Caco-2 (cell line): Measurements from ENCODE around the gene PLA2G2D. TPM values are rescaled to one million over a fixed set of nuclear protein-coding genes. Genes with fewer than 3 reads are reported as not detected.

ENCODE experiments used
- BruUV-seq: library from RNA; stranded (reverse); fragments of 400-500 nt; replicated peaks from 2 replicates; lab custom pipeline; 2021; lab: Mats Ljungman, UMichigan
- CTCF ChIA-PET: fragments of 300-600 bp; sonication (Branson Sonifier 250); formaldehyde crosslinking; loops from one replicate; lab custom pipeline; 2022; ENCODE audit warnings: antibody characterized with exemption; lab: Charles Lee
- POLR2A ChIA-PET: fragments of 300-600 bp; sonication (Branson Sonifier 250); formaldehyde crosslinking; loops from one replicate; lab custom pipeline; 2022; ENCODE audit warnings: antibody characterized with exemption; lab: Charles Lee
- DNase-seq, 2 experiments: peaks; one replicate each; pipeline versions ENCODE4 v3.0.0 to v3.0.0-alpha.2; 2020 to 2022
- H3K27me3 ChIP-seq: replicated peaks from 2 replicates; pipeline ENCODE4 v1.6.0; 2011; ENCODE audit warnings: low read length; ENCODE audit not compliant: control insufficient read depth, insufficient read depth
- H3K36me3 ChIP-seq: 2 replicates; pipeline ENCODE4 v1.5.1; 2011; ENCODE audit warnings: low read length; ENCODE audit not compliant: control insufficient read depth, insufficient read depth
- H3K4me1 ChIP-seq: fragments of 250-450 bp; sonication (Bioruptor Pico); 2 replicates; pipeline ENCODE4 v1.5.1; 2020; ENCODE audit warnings: mild to moderate bottlenecking
- H3K4me3 ChIP-seq: 2 replicates; pipeline ENCODE4 v1.5.1; 2011; ENCODE audit warnings: low read depth, mild to moderate bottlenecking, control low read depth, low read length
- H3K9me3 ChIP-seq: fragments of 250-450 bp; sonication (Bioruptor Pico); 2 replicates; pipeline ENCODE4 v1.5.1; 2020; ENCODE audit warnings: mild to moderate bottlenecking, moderate library complexity
- H3K27ac Mint-ChIP-seq: one replicate; pipeline ENCODE4 v1.8.0; 2022; ENCODE audit warnings: mixed read lengths; ENCODE audit not compliant: unreplicated experiment
- H3K27me3 Mint-ChIP-seq: one replicate; pipeline ENCODE4 v1.8.0; 2022; ENCODE audit warnings: mixed read lengths; ENCODE audit not compliant: insufficient read depth, unreplicated experiment
- H3K36me3 Mint-ChIP-seq: one replicate; pipeline ENCODE4 v1.8.0; 2022; ENCODE audit warnings: mild to moderate bottlenecking, mixed read lengths; ENCODE audit not compliant: insufficient read depth, unreplicated experiment
- H3K4me1 Mint-ChIP-seq: one replicate; pipeline ENCODE4 v1.8.0; 2022; ENCODE audit warnings: low read depth, mixed read lengths; ENCODE audit not compliant: unreplicated experiment
- H3K4me3 Mint-ChIP-seq: one replicate; pipeline ENCODE4 v1.8.0; 2022; ENCODE audit warnings: mild to moderate bottlenecking, moderate library complexity, mixed read lengths; ENCODE audit not compliant: unreplicated experiment
- H3K9me3 Mint-ChIP-seq: one replicate; pipeline ENCODE4 v1.8.0; 2022; ENCODE audit warnings: mixed read lengths; ENCODE audit not compliant: unreplicated experiment
- CTCF ChIP-seq, 2 experiments: fragments of 200-600 bp in 1 of 2; IDR thresholded peaks; 1 replicate in 1 of 2; 2 replicates in 1 of 2; pipeline versions ENCODE4 v1.5.1 to v1.8.0; 2011 to 2022; ENCODE audit warnings: antibody characterized with exemption in 1 of 2, control low read depth in 1 of 2, inconsistent platforms in 1 of 2, low read depth in 1 of 2, low read length in 1 of 2, mild to moderate bottlenecking in 1 of 2, moderate library complexity in 1 of 2; ENCODE audit not compliant: insufficient read depth in 1 of 2, severe bottlenecking in 1 of 2, unreplicated experiment in 1 of 2
- intact Hi-C: fragments of 100-400 bp; cut with micrococcal nuclease; formaldehyde crosslinking; loops from one replicate; pipeline ENCODE4 v1.10.0; 2022; ENCODE audit not compliant: unreplicated experiment
- total RNA-seq: library from RNA; stranded (reverse); gene quantifications from 2 replicates; pipeline ENCODE4 v1.2.3, GENCODE V29; 2022

The PLA2G2D gene
- total RNA-seq, 1 experiment from 2014 or later, result not detected

DNA sequence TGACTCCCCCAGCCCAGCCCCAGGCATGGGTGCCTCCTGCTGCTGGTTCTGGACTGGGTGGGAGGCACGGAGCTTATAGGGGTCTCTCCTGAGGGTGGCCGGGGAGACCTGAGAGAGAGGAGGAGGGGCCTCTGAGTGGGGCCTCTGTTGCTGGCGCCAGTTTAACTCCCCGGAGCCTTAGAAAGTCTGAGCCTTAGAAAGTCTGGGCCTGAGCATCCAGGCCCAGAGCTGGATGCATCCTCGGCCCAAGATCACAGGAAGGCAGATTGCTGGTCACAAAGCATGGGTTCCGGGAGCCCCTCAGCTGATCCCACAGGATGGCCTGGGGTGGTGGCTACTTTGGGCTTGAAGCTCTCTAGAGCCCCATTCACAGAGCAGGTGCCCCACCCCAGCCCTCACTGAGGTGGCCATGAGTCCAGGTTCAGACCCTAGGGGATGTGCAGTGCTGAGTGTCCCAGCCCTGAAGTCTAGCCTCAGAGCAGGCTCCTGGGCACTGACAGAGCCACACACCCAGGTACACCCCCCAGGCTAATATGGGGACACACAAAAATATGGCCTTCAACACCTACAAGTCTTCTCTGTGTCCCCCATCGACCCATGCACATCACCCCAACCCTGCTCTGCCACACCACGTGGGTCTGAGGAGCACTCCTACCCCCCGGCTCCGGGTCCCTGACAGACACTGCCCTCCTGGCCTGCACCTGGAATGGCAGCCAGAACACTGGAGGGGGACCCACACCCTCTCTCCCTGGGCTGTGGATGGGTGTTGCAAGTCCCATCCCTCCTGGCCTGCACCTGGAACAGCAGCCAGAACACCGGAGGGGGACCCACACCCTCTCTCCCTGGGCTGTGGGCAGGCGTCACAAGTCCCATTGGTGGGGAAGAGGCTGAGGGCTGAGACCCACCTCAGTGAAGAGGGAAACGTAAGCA, 29.5 kb upstream of the PLA2G2D start:
- no peak for DNase-seq
- H3K4me1 Mint-ChIP-seq, result no peaks in the 10 kb centered on the region
- ChIA-PET CTCF (no interaction called here), POLR2A (no interaction called here)
- intact Hi-C loops, result no loop called here
- Histone ChIP-seq H3K4me3 (no peak overlapping the region), H3K27me3 (no peaks in the 10 kb centered on the region), H3K4me1 (no peaks in the 10 kb centered on the region), H3K36me3 (no peaks in the 10 kb centered on the region), H3K9me3 (no peaks in the 10 kb centered on the region)
- no peak overlapping the region for H3K4me3 Mint-ChIP-seq
- H3K27ac Mint-ChIP-seq, result no peak overlapping the region
- H3K9me3 Mint-ChIP-seq, result no peaks in the 10 kb centered on the region
- H3K27me3 Mint-ChIP-seq, result no peaks in the 10 kb centered on the region
- BruUV-seq, result no TSS peak
- H3K36me3 Mint-ChIP-seq, result no peaks in the 10 kb centered on the region
- TF ChIP-seq CTCF (IDR thresholded peaks at IDR 0.05; ENCODE audit: insufficient read depth in 1 of 2, low read depth in 1 of 2, low read length in 1 of 2, severe bottlenecking in 1 of 2, unreplicated experiment in 1 of 2), result no peak

- no peaks in the 10 kb centered on the region for H3K9me3 ChIP-seq
- ChIA-PET POLR2A (no interaction called here), CTCF (no interaction called here)
- H3K9me3 Mint-ChIP-seq, result no peaks in the 10 kb centered on the region
- no peaks in the 10 kb centered on the region for H3K27me3 Mint-ChIP-seq
- no peaks in the 10 kb centered on the region for H3K4me1 Mint-ChIP-seq
- H3K4me3 ChIP-seq, result no peak overlapping the region
- no peaks in the 10 kb centered on the region for H3K36me3 ChIP-seq
- no peak for TF ChIP-seq CTCF (IDR thresholded peaks at IDR 0.05; ENCODE audit: insufficient read depth in 1 of 2, low read depth in 1 of 2, low read length in 1 of 2, severe bottlenecking in 1 of 2, unreplicated experiment in 1 of 2)
- no peaks in the 10 kb centered on the region for H3K27me3 ChIP-seq
- intact Hi-C loops, result no loop called here
- H3K36me3 Mint-ChIP-seq, result no peaks in the 10 kb centered on the region
- no TSS peak for BruUV-seq
- H3K27ac Mint-ChIP-seq, result no peak overlapping the region
- no peak overlapping the region for H3K4me3 Mint-ChIP-seq
- no peaks in the 10 kb centered on the region for H3K4me1 ChIP-seq
- DNase-seq, result no peak
These were observed 28.7 kb upstream of the PLA2G2D start for GRCh38 chr1:20147846-20148570.

DNA sequence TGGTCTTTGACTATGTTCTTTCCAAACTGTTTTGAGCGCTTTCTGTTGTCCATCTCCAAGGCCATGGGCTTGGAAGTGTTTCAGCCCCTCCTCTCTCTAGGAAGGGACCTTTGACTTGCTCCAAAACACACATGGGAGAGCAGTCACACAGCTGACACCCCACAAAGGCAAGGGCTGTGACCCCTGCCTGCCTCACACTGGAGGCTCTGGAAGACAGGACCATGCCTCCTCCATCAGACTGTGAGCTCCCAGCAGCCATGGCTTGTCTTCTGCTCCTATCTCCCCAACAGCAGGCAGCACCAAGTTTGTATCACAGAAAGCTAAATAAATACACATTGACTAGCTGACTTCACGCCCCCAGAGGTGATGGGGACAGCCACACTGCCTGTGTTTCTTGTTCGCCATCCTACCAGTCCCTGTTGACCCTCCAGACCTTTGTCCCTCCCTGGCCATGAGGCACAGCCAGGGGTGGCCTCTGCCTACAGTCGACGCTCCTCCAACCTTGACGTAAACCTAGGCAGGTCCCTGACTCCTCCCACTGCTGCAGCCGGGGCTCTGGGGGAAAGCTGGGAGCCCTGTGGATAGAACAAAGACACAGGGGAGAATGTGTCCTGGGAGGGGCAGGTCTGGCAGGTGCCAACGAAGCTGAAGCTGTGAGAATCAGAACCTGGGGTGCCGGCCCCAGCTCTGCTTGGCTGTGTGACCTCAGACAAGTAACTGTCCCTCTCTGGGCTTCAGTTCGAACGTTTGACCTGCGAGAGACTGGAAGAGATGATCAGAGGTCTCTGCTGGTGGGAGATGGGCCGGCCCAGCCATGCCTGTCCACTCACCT, 24.6 kb upstream of the PLA2G2D start:
- H3K9me3 Mint-ChIP-seq, result no peaks in the 10 kb centered on the region
- no peak for DNase-seq
- no TSS peak for BruUV-seq
- intact Hi-C loops, result no loop called here
- Histone ChIP-seq H3K4me1 (no peaks in the 10 kb centered on the region), H3K9me3 (no peaks in the 10 kb centered on the region), H3K4me3 (no peak overlapping the region), H3K36me3 (no peaks in the 10 kb centered on the region), H3K27me3 (no peaks in the 10 kb centered on the region)
- H3K4me3 Mint-ChIP-seq, result no peak overlapping the region
- no peaks in the 10 kb centered on the region for H3K4me1 Mint-ChIP-seq
- H3K27me3 Mint-ChIP-seq, result no peaks in the 10 kb centered on the region
- ChIA-PET CTCF (no interaction called here), POLR2A (no interaction called here)
- H3K36me3 Mint-ChIP-seq, result no peaks in the 10 kb centered on the region
- no peak overlapping the region for H3K27ac Mint-ChIP-seq
- no peak for TF ChIP-seq CTCF (IDR thresholded peaks at IDR 0.05; ENCODE audit: insufficient read depth in 1 of 2, low read depth in 1 of 2, low read length in 1 of 2, severe bottlenecking in 1 of 2, unreplicated experiment in 1 of 2)
